HFFc6 (cell line): ENCODE measurements around the gene DUS1L. TPM values are rescaled to one million over a fixed set of nuclear protein-coding genes. Genes with fewer than 3 reads are reported as not detected.

ENCODE experiments used
- DNase-seq: peaks from one replicate; pipeline ENCODE4 v3.0.0-alpha.2; 2018
- H3K27ac Mint-ChIP-seq: 2 replicates; pipeline ENCODE4 v1.8.0; 2020; ENCODE audit warnings: mild to moderate bottlenecking, mixed read lengths
- H3K27me3 Mint-ChIP-seq: 2 replicates; pipeline ENCODE4 v1.8.0; 2021; ENCODE audit warnings: mild to moderate bottlenecking, moderate library complexity, mixed read lengths; ENCODE audit not compliant: insufficient read depth
- H3K36me3 Mint-ChIP-seq: 2 replicates; pipeline ENCODE4 v1.8.0; 2021; ENCODE audit warnings: low read depth, mixed read lengths
- H3K4me1 Mint-ChIP-seq: 2 replicates; pipeline ENCODE4 v1.8.0; 2020; ENCODE audit warnings: low read depth, mixed read lengths
- H3K4me3 Mint-ChIP-seq: 2 replicates; pipeline ENCODE4 v1.8.0; 2020; ENCODE audit warnings: mild to moderate bottlenecking, moderate library complexity, mixed read lengths
- H3K9me3 Mint-ChIP-seq: 2 replicates; pipeline ENCODE4 v1.8.0; 2020; ENCODE audit warnings: mild to moderate bottlenecking, mixed read lengths
- total RNA-seq, 6 experiments: library from RNA; stranded (reverse); fragmentation: NEBNext Ultra II Directional; extraction: Animal tissue kit (Norgen Biotek cat#: 25700); gene quantifications; 2 replicates in 1 of 6; 3 replicates in 5 of 6; pipeline ENCODE4 v1.2.3, GENCODE V29; 2021
- TF ChIP-seq, protein P1 (sequence below): fragments of 200-600 bp; sonication (generic); IDR thresholded peaks from 2 replicates; pipeline ENCODE4 v1.5.0; 2021; ENCODE audit warnings: antibody characterized with exemption, mild to moderate bottlenecking

DUS1L gene
- total RNA-seq, 6 experiments from 2014 or later, result 65.8 to 86.8 (median 71.2) TPM

DNA sequence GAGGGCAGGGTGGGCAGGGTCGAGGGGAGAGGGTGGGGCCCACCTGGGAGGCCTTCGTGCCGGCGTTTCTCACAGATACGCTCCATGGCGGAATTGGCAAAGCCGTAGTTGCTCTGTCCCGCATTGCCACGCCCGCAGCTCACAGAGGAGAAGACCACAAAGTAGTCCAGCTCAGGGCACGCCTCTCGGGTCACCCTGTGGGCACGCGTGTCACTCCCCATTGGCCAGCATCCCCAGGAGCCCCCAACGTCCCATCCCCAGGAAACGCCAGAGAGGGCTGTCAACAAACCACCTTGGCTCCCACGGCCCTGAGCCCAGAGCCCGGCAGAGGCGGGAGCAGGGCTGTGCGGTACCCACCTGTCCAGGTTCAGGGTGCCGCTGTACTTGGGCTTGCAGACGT, 16.4 kb upstream of the DUS1L start:
- Mint-ChIP-seq H3K4me1 (no peaks in the 10 kb centered on the region), H3K36me3 (peaks cover 8% of the 10 kb centered on the region; the same call in 1 of the 2 replicates)

DNA sequence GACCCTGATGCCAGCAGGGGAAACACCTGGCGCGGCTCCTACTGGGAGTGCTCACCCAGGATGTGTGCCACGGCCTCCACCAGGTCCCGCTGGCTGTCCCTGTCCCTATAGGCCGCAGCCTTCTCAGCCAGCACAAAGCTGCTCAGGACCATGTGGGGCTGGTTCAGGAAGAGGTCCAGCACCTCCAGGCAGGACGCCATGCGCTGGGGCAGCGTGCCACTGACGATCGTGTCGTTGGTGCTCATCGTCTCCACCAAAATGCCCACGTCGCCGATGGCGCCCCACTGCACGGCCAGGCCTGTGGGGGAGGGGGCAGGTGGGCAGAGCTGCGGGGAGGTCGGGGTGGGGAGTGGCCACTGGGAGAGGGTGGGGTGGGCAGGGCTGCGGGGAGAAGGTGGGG, 15.9 kb upstream of the DUS1L start:
- DNase-seq, result no peak
- Mint-ChIP-seq H3K4me3 (no peak overlapping the region), H3K36me3 (peaks cover 8% of the 10 kb centered on the region; the same call in 1 of the 2 replicates), H3K9me3 (no peaks in the 10 kb centered on the region), H3K4me1 (no peaks in the 10 kb centered on the region), H3K27ac (no peak overlapping the region), H3K27me3 (peaks cover 6% of the 10 kb centered on the region)
- TF ChIP-seq, protein P1, sequence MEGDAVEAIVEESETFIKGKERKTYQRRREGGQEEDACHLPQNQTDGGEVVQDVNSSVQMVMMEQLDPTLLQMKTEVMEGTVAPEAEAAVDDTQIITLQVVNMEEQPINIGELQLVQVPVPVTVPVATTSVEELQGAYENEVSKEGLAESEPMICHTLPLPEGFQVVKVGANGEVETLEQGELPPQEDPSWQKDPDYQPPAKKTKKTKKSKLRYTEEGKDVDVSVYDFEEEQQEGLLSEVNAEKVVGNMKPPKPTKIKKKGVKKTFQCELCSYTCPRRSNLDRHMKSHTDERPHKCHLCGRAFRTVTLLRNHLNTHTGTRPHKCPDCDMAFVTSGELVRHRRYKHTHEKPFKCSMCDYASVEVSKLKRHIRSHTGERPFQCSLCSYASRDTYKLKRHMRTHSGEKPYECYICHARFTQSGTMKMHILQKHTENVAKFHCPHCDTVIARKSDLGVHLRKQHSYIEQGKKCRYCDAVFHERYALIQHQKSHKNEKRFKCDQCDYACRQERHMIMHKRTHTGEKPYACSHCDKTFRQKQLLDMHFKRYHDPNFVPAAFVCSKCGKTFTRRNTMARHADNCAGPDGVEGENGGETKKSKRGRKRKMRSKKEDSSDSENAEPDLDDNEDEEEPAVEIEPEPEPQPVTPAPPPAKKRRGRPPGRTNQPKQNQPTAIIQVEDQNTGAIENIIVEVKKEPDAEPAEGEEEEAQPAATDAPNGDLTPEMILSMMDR, result no peak

More for the DNA sequence above, 16.4 kb upstream of the DUS1L start:
- Mint-ChIP-seq H3K9me3 (no peaks in the 10 kb centered on the region), H3K27me3 (peaks cover 3% of the 10 kb centered on the region), H3K4me3 (no peak overlapping the region), H3K27ac (no peak overlapping the region)
- TF ChIP-seq, protein P1, result no peak
- DNase-seq, result no peak

DNA sequence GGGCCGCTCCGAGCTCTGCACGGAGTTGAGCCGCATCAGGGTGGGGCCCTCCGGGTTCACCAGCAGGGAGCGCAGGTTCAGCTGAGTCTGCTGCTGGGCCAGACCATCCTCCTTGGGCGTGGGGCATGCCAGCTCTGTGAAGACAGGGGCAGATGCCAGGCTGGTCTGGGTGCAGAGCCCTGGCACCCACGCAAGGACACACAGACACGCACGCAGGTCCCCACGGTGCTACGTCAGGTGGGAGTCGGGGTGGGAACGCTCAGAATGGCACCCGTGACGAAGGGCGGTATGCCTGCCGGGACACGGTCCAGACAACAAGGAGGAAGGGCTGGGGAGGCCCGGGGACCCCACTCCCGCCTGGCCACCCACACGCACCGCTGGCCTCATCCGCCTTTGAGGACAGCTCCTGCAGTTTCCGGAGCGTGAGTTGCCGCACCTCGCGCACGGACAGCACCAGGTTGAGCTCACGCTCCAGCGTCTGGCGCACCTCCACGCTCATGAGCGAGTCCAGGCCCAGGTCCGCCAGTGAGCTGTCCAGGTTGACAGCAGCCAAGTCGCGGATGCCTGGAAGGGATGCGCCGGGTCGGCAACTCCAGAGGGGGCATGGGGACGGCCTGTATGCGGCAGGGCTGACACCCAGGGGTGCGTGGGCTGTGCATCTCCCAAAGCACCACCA, 15.3 kb upstream of the DUS1L start:
- H3K27me3 Mint-ChIP-seq, result peaks cover 12% of the 10 kb centered on the region
- no peak overlapping the region for H3K27ac Mint-ChIP-seq
- H3K36me3 Mint-ChIP-seq, result peaks cover 8% of the 10 kb centered on the region; the same call in 1 of the 2 replicates
- no peak overlapping the region for H3K4me3 Mint-ChIP-seq
- no peak for DNase-seq
- H3K9me3 Mint-ChIP-seq, result no peaks in the 10 kb centered on the region
- TF ChIP-seq, protein P1, result no peak
- H3K4me1 Mint-ChIP-seq, result no peaks in the 10 kb centered on the region

DNA sequence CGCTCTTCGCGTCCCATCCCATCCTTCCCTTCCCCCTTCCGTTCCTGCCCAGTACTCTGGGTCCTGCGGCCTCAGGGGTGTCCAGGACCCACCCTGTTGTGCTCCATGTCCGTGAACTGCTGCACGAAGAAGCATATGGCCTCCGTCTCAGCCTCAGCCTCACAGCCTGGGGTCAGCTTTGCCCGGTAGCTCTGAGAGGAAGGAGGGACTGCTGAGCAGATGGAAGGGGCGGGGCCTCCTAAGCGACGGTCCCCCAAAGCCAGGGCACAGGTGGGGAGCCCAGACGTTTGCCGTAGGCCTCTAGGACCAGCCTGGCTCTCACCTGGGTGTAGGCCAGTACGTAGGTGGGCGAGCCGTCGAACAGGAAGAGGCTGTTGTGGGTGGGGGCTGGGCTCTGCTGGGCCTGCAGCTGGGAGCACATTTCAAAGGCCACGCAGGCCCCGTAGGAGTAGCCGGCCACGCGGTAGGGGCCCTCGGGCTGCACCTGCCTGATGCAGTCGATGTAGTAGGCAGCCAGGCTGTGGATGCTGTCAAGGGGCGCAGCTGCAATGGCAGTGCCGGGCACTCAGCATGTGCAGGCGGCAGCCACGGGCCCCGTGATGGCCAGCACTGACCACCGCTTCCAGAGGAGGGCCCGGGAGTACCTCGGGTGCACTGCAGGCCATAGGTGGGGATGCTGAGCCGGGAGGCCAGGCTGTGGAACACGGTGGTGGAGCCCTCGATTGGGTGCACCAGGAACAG, 14.6 kb upstream of the DUS1L start:
- Mint-ChIP-seq H3K4me3 (no peak overlapping the region), H3K27ac (no peak overlapping the region), H3K9me3 (no peaks in the 10 kb centered on the region), H3K4me1 (no peaks in the 10 kb centered on the region), H3K36me3 (peaks cover 8% of the 10 kb centered on the region; the same call in 1 of the 2 replicates), H3K27me3 (peaks cover 14% of the 10 kb centered on the region)
- no peak for DNase-seq
- TF ChIP-seq, protein P1, result no peak

DNA sequence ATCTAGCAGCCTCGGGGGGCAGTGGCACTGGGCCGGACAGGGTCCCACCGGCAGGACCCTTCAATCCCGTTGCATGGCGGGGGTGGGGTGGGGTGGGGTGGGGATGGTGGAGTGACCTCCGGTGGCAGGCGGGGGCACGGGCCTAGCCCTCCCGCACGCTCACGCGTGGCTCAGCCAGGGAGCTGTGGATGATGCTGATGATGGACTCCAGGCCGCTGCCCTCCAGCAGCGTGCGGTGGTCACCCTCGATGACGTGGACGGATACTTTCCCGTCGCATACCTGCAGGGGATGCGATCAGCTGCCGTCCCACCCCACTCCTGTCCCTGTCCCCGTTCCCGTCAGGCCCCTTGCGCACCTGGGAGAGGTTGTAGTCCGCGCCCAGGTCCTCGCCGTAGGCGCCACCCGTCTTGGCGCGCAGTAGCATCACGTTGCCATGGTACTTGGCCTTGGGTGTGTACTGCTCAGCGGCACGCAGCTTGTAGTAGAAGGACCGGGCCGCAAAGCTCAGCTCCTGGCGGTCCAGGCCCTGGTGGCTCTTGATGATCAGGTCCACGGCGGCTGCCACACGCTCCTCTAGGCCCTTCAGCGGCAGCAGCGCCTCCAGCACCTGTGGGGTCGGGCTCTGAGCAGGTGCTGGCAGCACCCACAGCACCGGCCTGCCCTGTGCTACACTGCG, 13.5 kb upstream of the DUS1L start:
- no peaks in the 10 kb centered on the region for H3K4me1 Mint-ChIP-seq
- peaks cover 8% of the 10 kb centered on the region; the same call in 1 of the 2 replicates for H3K36me3 Mint-ChIP-seq
- peaks cover 14% of the 10 kb centered on the region for H3K27me3 Mint-ChIP-seq
- H3K27ac Mint-ChIP-seq, result no peak overlapping the region
- DNase-seq, result no peak
- TF ChIP-seq, protein P1, result no peak
- H3K9me3 Mint-ChIP-seq, result no peaks in the 10 kb centered on the region
- H3K4me3 Mint-ChIP-seq, result no peak overlapping the region
